Suprapubic skin (tissue), 3 donors: Measurements from ENCODE around the gene TGFBI.

Experiments used
- EP300 ChIP-seq: sonication (generic); formaldehyde crosslinking; IDR thresholded peaks from one replicate; pipeline ENCODE4 v1.6.1; 2017; ENCODE audit warnings: antibody characterized with exemption
- TF ChIP-seq, protein P1 (sequence below), 2 donors: fragments of 200-600 bp in 1 of 2; fragments of 450-650 bp in 1 of 2; sonication (generic) in 1 of 2; IDR thresholded peaks; one replicate each; pipeline ENCODE4 v1.5.1; 2016 to 2019; ENCODE audit warnings: antibody characterized with exemption in 2 of 2, mild to moderate bottlenecking in 1 of 2, moderate library complexity in 1 of 2

- TF ChIP-seq, protein P1, sequence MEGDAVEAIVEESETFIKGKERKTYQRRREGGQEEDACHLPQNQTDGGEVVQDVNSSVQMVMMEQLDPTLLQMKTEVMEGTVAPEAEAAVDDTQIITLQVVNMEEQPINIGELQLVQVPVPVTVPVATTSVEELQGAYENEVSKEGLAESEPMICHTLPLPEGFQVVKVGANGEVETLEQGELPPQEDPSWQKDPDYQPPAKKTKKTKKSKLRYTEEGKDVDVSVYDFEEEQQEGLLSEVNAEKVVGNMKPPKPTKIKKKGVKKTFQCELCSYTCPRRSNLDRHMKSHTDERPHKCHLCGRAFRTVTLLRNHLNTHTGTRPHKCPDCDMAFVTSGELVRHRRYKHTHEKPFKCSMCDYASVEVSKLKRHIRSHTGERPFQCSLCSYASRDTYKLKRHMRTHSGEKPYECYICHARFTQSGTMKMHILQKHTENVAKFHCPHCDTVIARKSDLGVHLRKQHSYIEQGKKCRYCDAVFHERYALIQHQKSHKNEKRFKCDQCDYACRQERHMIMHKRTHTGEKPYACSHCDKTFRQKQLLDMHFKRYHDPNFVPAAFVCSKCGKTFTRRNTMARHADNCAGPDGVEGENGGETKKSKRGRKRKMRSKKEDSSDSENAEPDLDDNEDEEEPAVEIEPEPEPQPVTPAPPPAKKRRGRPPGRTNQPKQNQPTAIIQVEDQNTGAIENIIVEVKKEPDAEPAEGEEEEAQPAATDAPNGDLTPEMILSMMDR (IDR thresholded peaks at IDR 0.05): no peak
- no peak for TF ChIP-seq EP300
Observed at GRCh38 chr5:135995976-135996375, 32.8 kb upstream of the TGFBI start.
